Mucosa of gallbladder (tissue), 1 donor: Measurements from ENCODE around the gene CDH24. TPM values are rescaled to one million over a fixed set of nuclear protein-coding genes. Genes with fewer than 3 reads are reported as not detected.

Experiments used
- DNase-seq: peaks from one replicate; pipeline ENCODE4 v3.0.0-alpha.2; 2020; ENCODE audit warnings: low spot score
- total RNA-seq: library from RNA; stranded (reverse); gene quantifications from one replicate; pipeline ENCODE4 v1.2.1, GENCODE V29; 2021
- donor health status: DM: no; HTN: no; CAD: no.

The CDH24 gene
- total RNA-seq, 1 donor from 2014 or later: 22.1 TPM

GRCh38 chr14:23045419-23046357 lies 11.6 kb downstream of the CDH24 start:
- no peak for DNase-seq

GRCh38 chr14:23044840-23045239 lies 12.5 kb downstream of the CDH24 start:
- no peak for DNase-seq

DNA sequence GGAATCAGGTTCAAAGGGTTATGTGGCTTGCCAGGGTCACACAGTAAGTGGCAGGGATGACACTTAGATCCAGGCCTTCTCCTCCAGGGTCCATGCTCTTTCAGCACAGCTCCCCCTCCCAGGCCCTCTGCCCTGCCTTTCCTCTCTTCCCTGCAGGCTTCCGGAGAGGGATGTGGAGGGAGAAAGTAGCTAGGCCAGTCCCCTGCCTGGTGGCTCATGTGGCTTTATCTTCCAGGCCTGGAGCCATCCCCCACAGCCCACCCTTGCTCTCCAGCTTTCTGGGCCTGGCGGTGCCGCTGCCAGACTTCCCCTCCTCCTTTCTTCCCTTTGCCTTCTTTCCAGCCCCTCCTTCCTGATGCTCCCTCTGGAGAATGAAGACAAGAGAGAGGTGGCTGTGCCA lies 13.6 kb downstream of the CDH24 start:
- no peak for DNase-seq

DNA sequence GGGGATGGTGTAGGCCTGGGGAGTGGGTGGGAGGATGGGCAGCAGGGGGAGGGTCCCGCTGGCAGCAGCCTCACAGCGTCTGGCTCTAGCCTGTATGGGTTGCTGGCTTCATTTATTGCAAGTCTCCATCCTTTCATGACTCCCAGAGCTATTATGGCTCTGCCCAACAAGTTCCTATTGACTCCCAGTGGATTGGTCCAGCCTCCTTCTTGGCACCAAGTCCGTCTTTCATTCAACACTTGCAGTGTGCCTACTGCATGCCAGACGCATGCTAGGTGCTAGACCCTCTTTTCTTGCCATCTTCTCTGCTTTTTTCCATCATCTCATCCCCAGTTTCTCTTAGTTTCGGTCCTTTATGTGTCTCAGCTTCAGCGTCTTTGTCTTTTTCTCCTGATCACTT lies 14.2 kb downstream of the CDH24 start:
- no peak for DNase-seq

GRCh38 chr14:23042162-23042965 lies 15.0 kb downstream of the CDH24 start, which contains the start of gene PSMB11:
Gene PSMB11 (plus strand): TSS chr14:23042212. CDS start chr14:23042226, 14 bp downstream.
- DNase-seq: no peak

- no peak for DNase-seq
Measured at GRCh38 chr14:23041729-23042128, 15.6 kb downstream of the CDH24 start.

GRCh38 chr14:23040100-23040499 lies 17.2 kb downstream of the CDH24 start:
- no peak for DNase-seq

DNA sequence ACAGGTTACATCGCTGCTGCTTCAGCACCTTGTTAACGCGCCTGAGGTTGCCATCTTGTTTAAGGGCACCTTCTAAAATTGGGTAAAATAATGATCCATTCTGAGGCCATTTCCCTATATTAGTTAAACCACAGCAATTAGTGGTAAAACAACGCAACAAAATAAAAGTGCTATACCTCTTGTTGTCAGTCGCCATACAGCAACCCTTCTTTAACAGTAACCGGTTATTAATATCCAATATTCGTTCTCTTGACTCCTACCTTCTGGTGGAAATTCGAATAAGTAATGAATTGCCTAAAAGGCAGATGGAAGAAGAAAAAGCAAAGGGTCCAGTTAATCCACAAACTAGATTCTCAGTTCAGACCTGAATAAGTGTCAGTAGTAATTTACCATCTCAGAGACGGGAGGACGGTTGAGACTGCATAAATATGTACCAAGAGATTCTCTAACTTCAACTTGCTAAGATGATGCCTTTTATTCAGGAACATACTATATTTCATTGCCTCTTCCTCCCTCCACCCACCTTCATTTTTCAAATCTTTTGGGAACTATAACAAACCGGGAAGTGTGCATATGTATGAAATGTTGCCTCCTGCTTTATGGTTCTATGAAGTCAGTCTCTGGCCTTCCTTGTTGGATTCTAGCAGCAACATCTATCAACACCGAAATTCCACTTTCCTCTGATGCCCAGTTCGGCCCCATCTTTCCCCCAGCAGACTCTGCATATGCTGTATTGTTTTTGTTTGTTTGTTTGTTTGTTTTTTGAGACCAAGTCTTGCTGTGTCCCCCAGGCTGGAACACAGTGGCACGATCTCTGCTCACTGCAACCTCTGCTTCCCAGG lies 21.8 kb downstream of the CDH24 start:
- DNase-seq: no peak

GRCh38 chr14:23034498-23035302 lies 22.6 kb downstream of the CDH24 start, which contains the start of gene PSMB5:
Gene PSMB5 (minus strand): TSS chr14:23034900. CDS start chr14:23034881, 19 bp downstream.
- DNase-seq: peak; percentile 93

DNA sequence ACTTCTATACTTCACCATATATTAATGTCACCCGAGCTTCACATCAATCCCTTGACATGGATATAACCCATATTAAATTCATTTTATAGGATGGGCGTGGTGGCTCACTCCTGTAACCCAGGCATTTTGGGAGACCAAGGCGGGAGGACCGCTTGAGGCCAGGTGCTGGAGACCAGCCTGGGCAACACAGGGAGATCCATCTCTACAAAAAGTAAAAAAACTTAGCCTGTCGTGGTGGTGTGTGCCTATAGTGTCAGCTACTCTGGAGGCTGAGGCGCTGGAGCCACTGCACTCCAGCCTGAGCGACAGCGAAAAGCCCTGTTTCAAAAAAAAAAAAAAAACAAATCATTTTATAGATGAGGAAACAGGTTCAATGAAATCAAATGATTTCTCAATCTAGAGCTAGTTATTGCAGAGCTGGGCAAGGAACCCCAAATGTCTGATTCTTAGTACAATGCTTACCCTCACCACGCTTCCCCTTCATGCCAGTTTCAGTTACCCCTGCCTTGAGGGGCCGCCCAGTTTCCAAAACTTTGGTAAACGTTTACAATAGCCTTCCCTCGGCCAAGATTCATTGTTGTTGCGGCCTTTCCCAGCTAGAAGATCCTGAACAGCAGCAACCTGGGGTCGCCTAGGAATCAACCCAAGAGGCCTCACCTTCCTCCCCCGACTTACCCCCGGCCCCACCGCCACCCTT lies 23.4 kb downstream of the CDH24 start:
- no peak for DNase-seq

- no peak for DNase-seq
Measured at GRCh38 chr14:23033251-23033727, 24.0 kb downstream of the CDH24 start.

- no peak for DNase-seq
Measured at GRCh38 chr14:23030936-23031335, 26.4 kb downstream of the CDH24 start.

- no peak for DNase-seq
Measured at GRCh38 chr14:23028799-23029198, 28.5 kb downstream of the CDH24 start.

GRCh38 chr14:23025151-23025814 lies 32.0 kb downstream of the CDH24 start:
- no peak for DNase-seq

DNA sequence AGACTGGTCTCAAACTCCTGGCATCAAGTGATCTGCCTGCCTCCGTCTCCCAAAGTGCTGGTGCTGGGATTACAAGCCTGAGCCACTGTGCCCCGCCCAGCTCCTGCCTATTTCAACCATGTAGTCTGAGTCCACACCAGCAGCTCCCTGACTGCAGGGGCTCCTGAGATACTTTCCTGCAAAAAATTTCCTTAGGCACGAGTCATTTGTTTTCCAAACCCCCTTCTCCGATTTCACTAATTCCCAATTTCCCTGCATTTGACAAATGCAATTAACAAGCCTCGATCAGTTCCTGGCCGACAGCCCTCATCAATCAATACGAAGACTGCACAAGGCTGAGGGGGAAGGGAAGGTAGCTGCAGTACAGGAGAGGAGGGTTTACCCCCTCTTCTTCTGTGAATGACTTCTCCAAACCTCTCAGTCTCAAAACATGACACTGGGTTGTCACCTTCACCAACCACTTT lies 32.7 kb downstream of the CDH24 start:
- DNase-seq: no peak

DNA sequence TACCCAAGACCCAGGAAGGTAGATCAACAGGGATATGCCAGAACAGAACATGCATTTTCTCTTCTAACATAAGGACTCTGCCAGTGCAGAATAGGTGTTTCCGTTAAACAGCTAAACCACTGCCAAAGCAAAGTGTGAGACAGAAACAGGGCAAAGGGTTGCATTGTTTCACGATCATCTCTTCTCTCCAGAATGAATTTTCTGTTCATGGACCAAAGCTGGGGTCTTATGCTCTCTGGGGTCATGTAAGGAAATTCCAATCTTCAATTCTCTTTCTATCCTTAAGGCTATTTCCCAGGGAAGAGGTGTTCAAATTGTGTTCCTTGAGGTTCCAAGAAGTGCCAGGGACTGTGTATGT lies 33.5 kb downstream of the CDH24 start:
- DNase-seq: no peak

DNA sequence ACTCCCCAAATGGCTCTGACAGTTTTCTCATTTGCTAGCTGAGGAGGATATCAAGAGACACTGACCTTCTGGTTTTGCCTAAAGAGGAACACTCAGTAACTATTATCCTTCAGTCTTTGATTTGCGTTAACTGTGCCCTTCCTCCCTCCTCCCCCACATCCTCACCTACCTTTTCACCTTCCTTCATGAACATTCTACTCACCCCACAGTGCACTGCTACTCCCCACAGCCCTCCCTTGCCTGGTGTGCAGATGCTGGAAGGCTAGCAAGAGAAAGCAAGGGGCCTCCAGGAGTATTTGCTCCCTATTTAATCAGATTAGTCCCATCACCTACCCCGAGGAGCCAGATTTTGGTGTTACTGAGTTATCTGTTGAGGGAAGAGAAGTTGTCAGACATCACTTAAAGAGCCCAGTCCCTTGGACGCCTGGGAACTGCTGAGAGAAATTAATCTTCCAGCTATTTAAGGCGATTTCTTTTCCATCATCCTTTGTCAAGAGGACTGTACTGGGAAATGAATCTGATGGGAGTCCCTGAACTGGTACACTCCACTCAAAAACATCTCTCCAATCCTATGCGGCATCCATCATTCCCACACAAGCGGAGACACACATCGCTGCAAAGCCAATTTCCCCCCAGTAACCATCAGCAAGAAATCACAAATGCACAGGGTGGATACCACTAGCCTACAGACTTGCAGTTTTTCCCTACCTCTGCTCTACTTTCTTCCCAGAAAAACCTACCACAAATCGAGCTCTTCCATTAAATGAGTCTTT lies 34.1 kb downstream of the CDH24 start:
- no peak for DNase-seq

DNA sequence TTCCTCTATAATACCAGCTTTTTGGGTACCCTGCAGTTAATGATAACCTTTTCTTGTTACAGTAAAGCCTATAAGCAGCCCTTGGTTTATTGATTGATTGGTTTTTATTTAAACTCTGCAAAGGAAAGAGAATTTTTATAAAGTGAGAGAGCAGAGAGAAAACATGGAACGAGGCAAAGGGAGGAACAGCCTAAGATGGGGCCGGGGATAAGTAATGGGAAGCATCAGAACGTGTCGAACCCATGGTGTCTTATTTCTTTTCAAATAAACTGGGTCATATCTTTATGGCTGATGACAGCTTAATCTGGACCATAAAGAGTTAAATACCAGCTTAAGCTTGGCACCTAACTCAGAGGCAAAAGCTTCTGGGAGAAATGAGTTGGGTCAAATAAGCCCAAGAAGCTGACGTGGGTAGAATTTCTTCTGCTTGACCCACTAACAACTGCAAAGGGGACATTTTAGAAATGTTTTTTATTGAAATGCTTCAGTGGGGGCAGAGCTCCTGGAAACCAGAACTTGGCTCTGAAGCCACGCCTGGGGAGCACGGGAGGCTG lies 35.4 kb downstream of the CDH24 start:
- no peak for DNase-seq
